Limb (tissue), 2 donors: ENCODE measurements around the gene DIP2B.
A peak's percentile ranks its signal among the peaks of the same experiment; 100 is the strongest.
"Not testable (repeated sequence)": the region's sequence is repeated elsewhere in the genome, so short reads cannot be mapped to it uniquely, and the experiment has no call there.

Experiments
- DNase-seq, 2 donors: peaks; one replicate each; pipeline ENCODE4 v3.0.0-alpha.2; 2016; ENCODE audit errors: extremely low spot score in 2 of 2

The DIP2B gene

DNA sequence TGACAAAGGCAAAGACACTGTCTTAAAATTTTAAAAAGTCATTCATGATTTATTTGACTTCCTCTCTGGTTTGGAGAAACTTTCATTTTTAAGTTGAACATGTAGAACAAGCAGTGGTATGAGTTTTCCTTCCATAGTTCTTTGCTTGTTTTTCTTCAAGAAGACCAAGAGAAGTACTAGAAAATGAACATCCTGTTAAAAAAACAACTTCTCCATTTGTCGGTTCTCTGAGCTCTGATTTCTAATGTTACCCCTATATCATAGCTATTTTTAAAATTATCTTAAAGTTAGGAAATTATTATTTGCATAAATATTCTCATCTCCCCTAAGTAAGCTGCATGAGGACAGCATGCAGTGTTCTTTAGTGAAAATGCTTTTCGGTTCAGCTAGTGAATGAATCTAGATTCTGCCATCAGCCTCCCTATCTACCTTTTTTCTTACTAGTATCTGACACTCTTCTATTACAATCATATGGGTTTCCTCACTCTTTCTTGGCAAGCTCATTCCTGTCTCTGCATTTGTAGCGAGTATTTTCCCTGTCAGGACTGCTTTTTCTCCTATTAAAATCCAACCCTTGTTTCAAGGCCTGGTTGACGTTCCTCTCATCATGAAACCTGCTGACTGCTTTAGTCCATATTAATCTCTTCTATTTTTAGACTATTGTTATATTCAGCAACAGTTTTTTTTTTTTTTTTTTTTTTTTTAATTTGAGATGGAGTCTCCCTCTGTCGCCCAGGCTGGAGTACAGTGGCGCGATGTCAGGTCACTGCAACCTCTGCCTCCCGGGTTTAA, 15.8 kb downstream of the DIP2B start:
- no peak for DNase-seq

DNA sequence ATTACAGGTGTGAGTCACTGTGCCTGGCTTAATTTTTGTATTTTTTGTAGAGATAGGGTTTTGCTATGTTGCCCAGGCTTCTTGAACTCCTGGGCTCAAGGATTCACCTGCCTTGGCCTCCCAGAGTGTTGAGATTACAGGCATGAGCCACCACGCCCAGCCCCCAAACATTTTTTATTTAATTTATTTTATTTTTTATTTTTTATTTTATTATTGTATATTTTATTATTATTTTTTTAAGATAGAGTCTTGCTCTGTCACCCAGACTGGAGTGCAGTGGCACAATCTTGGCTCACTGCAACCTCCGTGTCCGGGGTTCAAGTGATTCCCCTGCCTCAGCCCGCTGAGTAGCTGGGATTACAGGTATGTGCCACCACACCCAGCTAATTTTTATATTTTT, 17.0 kb downstream of the DIP2B start:
- DNase-seq, result not testable (repeated sequence)

DNA sequence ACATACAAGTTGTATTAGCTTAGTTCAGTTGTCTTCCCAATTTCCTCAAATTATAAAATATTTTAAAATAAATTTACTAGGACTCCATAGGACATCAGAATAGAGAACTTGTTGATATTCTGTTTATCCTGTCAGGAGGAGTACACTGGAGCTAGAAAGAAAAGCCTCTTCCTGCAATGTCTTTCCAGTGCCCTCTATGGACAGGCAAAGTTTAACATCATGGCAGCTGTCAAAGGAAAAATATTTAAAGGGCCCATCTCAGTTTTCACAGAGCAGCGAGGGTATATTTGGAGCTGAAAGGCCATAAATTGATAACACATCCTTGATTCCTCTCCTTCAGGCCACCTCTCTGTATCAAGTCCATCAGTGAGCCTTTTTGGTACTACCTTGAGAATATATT, 19.0 kb downstream of the DIP2B start:
- DNase-seq, result no peak

DNA sequence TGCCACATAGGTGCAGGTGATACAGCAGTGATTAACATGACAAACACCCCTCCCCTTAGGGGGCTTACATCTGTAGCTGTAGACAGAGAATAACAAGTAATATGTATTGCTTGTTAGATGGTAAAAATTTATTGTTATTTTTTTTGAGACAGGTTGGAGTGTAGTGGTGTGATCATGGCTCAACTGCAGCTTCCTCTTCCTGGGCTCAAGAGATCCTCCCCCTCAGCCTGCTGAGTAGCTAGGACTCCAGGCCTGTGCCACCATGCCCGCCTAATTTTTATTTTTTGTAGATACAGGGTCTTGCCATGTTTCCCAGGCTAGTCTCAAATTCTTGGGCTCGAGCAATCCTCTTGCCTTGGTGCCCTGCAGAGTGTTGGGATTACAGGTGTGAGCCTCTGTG, 19.8 kb downstream of the DIP2B start:
- DNase-seq, result no peak

DNA sequence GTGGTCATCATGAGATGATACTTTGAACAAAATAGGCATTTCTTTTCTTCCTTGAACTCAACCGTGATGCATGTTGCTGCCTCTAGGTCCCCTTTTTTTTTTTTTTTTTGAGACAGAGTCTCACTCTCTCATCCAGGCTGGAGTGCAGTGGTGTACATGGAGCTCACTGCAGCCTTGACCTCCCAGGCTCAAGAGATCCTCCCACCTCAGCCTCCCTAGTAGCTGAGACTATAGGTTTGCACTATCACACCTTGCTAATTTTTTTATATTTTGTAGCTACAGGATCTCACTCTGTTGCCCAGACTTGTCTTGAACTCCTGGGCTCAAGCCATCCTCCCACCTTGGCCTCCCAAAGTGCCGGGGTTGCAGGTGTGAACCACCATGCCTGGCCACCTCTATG, 20.6 kb downstream of the DIP2B start:
- no peak for DNase-seq

DNA sequence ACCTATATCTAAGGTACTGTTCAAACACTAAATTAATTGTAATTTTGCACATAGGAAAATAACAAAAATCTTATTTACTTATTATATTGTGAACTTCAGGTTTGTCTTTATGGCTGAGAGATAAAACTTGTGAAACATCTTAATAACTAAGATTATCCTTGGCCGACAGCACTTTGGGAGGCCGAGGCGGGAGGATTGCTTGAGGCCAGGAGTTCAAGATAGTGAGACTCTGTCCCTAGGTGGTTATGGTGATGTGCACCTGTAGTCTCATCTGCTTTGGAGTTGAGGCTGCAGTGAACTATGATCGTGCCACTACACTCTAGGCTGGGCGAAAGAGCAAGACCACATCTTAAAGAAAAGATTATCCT, 22.6 kb downstream of the DIP2B start:
- no peak for DNase-seq

DNA sequence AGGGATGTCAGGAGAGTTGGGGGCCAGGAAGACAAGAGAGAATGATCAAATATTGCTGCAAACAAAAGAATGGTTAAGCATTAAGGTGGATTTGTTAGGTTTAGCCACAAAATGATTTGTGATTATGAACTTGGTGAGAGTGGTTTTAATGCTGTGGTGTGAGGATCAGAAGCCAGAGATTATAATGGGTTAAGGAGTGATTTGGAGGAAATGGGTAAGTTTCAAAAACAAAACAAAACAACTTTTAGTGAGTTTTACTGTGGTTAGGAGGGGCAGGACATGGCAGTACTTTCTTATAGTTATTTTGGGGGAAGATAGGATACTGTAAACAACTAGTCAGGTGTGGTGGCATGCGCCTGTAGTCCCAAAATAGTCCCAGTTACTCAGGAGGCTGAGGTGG, 24.0 kb downstream of the DIP2B start:
- DNase-seq, result no peak

DNA sequence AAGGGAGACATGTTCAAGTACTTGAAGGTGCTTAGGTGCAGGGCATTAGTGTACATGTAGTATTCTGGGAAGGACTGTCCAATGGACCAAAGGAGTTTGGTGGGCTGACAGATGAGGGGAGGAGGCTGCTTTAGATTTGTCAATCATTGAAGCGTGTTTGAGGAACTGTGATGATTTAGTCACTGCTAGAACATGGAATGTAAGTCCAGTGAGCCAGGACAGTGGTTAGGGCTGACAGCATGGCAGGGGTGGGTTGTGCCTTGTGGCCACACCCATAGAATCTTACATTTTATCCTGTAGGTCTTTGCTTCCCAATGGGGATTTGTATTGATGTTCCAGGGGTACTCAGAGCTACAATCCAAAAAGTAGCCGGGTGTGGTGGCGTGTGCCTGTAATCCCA, 24.6 kb downstream of the DIP2B start:
- no peak for DNase-seq

DNA sequence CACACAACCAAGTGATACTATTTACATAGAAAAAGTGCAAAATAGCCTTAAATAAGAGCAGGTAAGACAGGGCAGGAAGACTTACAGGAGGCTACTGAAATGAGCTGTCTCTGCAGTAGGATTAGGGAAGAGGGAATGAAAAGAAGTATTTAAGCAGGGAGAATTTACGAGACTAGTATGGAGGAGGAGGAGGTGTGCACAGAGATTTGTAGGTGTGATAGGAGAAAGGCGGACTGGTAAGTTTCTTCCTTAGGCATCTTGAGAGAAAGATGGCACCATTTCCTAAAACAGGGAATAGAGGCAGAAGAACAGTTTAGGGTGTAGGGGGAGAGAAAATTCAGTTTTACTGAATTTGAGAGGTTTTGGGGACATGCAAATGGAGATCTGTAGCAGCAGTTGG, 25.7 kb downstream of the DIP2B start:
- no peak for DNase-seq

DNA sequence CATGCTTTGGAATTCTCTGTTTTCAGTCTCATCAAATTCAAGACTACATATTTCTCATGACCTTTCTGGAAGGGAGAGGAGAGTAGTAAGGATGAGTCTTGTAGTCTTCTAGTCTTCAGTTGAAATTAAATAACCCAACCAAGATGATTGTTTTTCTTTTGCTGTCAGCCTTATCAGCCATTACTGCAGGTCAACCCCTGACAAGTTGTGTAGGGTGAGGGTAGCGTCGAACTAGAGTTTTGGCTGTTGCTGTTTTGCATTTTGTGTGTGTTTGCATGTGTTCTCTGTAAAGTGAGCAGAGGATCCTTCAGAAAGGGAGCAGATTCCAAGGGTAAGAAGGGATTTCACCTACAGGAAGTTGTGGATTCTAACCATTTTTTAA, 28.4 kb downstream of the DIP2B start:
- no peak for DNase-seq

DNA sequence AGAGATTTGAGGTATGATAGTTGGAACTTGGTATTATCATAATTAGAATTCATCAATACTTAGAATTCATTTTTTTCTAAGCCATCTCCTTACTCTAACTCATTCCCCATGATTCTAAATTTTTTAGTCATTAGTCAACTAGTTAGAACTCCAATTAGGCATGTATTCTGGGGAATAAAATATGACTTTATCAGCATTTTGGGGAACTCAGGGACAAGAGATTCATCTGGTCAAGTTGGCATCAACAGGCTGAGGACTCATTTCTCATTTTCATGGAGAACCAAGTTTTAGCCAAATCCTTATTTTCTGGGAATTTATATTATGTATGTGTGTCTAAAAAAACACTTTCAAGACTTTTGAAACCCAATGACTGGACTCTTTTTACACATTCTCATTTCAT, 29.2 kb downstream of the DIP2B start:
- DNase-seq, result no peak

DNA sequence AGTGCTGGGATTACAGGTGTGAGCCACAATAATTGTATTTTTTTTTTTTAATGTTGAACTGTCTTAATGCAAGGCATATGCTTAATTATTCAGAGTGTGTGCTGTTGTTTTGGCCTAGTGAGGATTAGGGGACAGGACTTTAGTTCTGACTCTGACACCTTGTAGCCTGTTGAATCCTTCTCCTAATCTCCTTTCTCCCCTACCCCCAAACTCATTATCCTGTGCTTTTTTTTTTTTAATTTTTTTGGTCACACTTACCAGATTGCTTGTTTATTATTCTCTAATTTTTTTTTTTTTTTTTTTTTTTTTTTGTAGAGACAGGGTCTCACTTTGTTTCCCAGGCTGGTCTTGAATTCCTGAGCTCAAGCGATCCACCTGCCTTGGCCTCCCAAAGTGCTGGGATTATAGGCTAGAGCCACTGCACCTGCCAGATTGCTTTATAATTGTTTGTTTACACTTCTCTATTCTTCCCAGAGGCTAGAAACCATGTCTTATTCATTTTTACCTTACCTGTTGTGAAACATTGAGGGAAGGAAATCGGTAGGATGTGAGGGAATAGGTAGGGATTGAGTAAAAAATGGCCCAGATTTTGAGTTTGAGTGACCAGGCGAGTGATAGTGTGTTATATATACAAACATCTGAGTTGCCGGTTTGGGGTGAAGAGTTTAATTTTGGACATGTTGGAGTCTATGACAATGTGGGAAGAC, 32.2 kb downstream of the DIP2B start:
- no peak for DNase-seq

DNA sequence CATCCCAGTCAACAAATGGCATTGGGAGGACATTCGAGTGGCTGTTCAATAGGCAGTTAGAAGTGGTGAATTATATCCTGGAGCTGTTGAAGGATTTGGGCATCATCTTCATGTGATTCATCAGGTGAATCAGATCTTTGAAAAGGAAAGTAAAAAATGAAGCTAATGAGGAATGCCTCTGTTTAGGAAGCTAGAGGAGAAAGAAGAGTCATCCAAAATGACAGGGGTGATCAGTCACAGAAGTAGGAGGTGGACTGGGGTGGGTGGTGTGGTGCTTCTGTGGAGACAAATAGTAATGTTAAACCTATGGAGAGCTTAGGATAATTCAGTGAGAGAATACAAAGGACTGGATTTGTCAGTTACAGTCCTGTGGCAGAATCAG, 32.7 kb downstream of the DIP2B start:
- no peak for DNase-seq

DNA sequence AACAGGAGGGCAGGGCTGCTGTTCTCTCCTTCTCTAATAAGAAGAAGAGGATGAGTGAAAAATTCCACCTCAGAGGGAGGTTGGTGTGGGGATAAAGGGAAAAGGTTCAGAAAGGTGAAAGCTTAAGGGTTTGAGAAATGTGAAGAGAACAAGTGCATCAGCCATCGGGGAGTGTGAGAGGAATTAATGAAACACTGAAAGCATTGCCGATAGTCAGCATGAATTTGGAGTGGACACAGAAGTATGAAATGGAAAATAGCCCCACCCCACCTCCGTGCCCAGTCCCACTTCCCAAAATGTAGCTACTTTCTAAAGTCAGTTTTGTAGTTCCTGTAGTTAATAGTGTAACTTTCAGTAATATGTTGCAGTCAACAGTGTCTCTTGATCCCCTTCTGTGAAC, 33.4 kb downstream of the DIP2B start:
- DNase-seq, result no peak

DNA sequence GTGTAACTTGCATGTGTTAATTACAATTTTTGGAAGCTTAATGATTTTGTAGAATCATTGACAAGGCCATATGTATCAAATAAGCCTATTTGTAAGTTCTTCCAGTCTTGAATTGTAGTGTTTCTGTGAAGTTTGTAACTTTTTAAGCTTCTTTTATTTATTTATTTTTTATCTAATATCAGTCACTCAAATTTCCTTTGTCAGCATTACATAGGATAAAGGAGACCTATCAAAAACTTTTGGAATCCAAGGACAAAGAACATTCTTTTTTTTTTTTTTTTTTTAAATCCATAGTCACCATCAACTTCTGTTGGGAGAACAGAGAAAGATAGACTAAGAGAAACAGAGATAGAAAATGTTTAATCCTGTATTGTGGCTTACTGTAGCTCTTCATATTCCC, 36.4 kb downstream of the DIP2B start:
- DNase-seq, result no peak

DNA sequence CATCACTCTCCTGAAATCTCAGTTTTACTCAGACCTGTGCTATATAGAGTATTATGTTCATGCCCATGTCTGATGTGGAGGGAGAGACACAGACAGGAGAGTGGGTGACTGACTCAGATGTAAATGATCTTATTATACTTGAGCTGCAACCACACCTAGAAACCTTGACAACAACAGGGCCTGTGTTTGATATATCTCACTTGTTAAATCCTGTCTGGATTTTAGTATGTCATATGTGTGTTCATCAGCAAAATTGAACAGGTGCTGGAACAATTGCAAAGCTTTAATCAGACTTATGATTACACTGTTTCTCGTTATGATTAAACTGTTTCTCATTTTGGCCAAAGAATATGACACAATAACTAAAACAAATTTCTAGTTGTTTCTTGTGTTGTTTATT, 37.7 kb downstream of the DIP2B start:
- DNase-seq, result no peak

DNA sequence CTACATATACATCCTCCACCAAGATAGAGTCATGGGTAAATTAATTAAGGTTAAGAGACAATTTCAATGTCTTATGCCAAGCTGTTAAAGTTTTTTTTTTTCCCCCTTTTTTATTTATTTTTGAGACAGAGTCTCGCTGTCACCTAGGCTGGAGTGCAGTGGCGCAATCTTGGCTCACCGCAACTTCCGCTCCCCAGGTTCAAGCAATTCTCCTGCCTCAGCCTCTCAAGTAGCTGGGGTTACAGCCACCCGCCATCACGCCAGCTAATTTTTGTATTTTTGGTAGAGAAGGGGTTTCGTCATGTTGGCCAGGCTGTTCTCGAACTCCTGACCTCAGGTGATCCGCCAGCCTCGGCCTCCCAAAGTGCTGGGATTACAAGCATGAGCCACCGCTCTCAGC, 38.4 kb downstream of the DIP2B start:
- not testable (repeated sequence) for DNase-seq

DNA sequence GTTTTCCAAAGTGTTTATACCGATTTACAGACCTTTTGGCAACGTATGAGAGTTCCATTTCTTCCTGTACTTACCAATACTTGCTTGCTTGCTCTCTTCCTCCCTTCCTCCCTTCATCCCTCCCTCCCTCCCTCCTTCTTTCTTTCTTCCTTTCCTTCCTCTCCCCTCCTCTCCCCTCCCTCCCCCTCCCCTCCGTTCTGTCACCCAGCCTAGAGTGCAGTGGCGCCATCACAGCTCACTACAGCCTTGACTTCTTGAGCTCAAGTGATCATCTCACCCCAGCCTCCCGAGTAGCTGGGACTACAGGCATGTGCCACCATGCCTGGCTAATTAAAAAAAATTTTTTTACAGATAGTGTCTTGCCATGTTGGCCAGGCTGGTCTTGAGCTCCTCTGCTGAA, 40.4 kb downstream of the DIP2B start:
- no peak for DNase-seq

DNA sequence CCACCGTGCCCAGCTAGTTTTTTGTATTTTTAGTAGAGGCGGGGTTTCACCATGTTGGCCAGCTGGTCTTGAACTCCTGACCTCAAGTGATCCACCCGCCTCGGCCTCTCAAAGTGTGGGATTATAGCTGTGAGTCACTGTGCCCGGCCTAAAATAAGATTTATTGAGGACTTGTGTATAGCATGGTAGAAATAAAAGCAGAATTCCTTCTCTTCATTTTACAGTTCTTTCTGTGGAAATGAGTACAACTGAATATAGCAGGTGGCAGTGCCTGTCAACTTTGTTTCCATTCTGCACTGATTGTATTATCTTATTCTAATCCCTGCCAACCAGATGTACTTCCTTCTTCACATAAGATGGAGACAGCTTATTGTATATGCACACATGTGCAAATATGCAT, 41.0 kb downstream of the DIP2B start:
- DNase-seq, result peak in 1 of 2 donors; percentile 43

DNA sequence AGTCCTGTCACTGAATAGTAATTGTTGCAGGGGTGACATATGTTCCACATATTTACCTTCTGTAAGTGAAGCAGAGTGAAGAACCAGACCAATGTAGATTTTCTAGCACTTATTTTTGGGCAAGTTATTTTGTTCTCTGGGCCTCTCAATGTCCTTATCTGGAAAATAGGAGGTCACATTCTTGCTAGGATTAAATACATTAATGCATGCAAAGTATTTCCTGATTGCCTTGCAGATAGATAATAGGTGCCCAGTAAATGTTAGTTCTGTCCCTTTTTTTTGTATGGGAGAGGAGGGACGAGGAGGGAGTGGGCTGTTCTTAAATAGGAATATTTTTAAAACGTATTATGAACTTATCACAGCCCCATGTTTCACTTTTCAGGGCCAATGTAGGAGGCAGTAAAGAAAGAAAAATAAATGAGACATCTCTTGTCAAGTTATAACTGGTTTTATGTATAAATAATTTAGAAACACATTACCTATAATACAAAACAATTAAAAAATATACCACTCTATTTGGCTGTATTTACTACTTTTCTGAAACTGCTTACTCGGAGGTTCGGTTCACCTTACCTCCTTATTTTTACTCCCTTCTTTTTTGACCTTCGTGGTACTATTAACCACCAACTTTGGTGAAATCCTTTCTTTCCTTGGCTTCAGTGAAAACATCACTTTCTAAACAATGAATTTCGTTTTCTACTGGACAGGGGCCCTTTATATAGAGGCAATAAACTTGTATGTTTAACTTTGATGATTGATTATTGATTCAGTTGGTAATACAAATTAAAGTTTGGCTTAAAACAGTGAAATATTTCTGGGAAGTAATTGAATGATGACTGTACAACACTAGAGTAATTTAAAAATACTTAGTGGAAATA, 41.9 kb downstream of the DIP2B start:
- DNase-seq, result no peak

DNA sequence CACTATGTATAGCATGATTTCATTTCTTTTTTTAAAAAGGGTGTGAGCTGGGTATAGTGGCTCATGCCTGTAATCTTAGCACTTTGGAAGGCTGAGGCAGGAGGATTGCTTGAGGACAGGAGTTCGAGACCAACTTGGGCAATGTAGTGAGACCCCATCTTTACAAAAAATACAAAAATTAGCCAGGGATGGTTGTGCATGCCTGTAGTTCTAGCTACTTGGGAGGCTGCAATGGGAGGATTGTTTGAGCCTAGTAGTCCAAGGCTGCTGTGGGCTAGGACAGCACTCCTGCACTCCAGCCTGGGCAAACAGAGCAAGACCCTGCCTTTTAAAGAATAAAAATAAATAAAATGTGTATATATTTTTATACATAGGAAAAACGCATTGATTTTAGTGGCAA, 43.0 kb downstream of the DIP2B start:
- DNase-seq, result no peak

DNA sequence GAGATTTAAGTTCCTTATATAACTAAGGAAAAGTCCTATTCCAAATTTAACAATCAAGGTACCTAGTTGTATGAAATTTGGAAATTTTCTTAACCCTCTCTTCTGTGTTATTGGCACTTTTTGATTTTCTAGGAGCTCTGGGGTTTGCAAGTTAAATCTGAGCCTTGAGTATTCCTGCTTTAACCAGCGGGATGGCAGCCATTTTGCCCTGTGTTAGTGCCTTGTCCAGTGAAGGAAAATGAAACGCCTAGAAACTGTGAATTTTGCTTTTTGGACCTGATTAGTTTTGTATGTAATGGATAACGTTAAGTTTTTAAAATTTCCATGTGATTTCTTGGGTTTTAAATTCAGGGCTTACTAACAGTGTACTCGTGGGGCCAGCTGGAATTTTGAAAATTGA, 45.1 kb downstream of the DIP2B start:
- no peak for DNase-seq
